Caco-2 (cell line): ENCODE data around the gene SH2D4B. TPM values are rescaled to one million over a fixed set of nuclear protein-coding genes. Genes with fewer than 3 reads are reported as not detected.

Experiments used
- BruUV-seq: library from RNA; stranded (reverse); fragments of 400-500 nt; replicated peaks from 2 replicates; lab custom pipeline; 2021; lab: Mats Ljungman, UMichigan
- CTCF ChIA-PET: fragments of 300-600 bp; sonication (Branson Sonifier 250); formaldehyde crosslinking; loops from one replicate; lab custom pipeline; 2022; ENCODE audit warnings: antibody characterized with exemption; lab: Charles Lee
- POLR2A ChIA-PET: fragments of 300-600 bp; sonication (Branson Sonifier 250); formaldehyde crosslinking; loops from one replicate; lab custom pipeline; 2022; ENCODE audit warnings: antibody characterized with exemption; lab: Charles Lee
- DNase-seq, 2 experiments: peaks; one replicate each; pipeline versions ENCODE4 v3.0.0 to v3.0.0-alpha.2; 2020 to 2022
- H3K27me3 ChIP-seq: replicated peaks from 2 replicates; pipeline ENCODE4 v1.6.0; 2011; ENCODE audit warnings: low read length; ENCODE audit not compliant: control insufficient read depth, insufficient read depth
- H3K36me3 ChIP-seq: 2 replicates; pipeline ENCODE4 v1.5.1; 2011; ENCODE audit warnings: low read length; ENCODE audit not compliant: control insufficient read depth, insufficient read depth
- H3K4me1 ChIP-seq: fragments of 250-450 bp; sonication (Bioruptor Pico); 2 replicates; pipeline ENCODE4 v1.5.1; 2020; ENCODE audit warnings: mild to moderate bottlenecking
- H3K4me3 ChIP-seq: 2 replicates; pipeline ENCODE4 v1.5.1; 2011; ENCODE audit warnings: low read depth, mild to moderate bottlenecking, control low read depth, low read length
- H3K9me3 ChIP-seq: fragments of 250-450 bp; sonication (Bioruptor Pico); 2 replicates; pipeline ENCODE4 v1.5.1; 2020; ENCODE audit warnings: mild to moderate bottlenecking, moderate library complexity
- H3K27ac Mint-ChIP-seq: one replicate; pipeline ENCODE4 v1.8.0; 2022; ENCODE audit warnings: mixed read lengths; ENCODE audit not compliant: unreplicated experiment
- H3K27me3 Mint-ChIP-seq: one replicate; pipeline ENCODE4 v1.8.0; 2022; ENCODE audit warnings: mixed read lengths; ENCODE audit not compliant: insufficient read depth, unreplicated experiment
- H3K36me3 Mint-ChIP-seq: one replicate; pipeline ENCODE4 v1.8.0; 2022; ENCODE audit warnings: mild to moderate bottlenecking, mixed read lengths; ENCODE audit not compliant: insufficient read depth, unreplicated experiment
- H3K4me1 Mint-ChIP-seq: one replicate; pipeline ENCODE4 v1.8.0; 2022; ENCODE audit warnings: low read depth, mixed read lengths; ENCODE audit not compliant: unreplicated experiment
- H3K4me3 Mint-ChIP-seq: one replicate; pipeline ENCODE4 v1.8.0; 2022; ENCODE audit warnings: mild to moderate bottlenecking, moderate library complexity, mixed read lengths; ENCODE audit not compliant: unreplicated experiment
- H3K9me3 Mint-ChIP-seq: one replicate; pipeline ENCODE4 v1.8.0; 2022; ENCODE audit warnings: mixed read lengths; ENCODE audit not compliant: unreplicated experiment
- CTCF ChIP-seq, 2 experiments: fragments of 200-600 bp in 1 of 2; IDR thresholded peaks; 1 replicate in 1 of 2; 2 replicates in 1 of 2; pipeline versions ENCODE4 v1.5.1 to v1.8.0; 2011 to 2022; ENCODE audit warnings: antibody characterized with exemption in 1 of 2, control low read depth in 1 of 2, inconsistent platforms in 1 of 2, low read depth in 1 of 2, low read length in 1 of 2, mild to moderate bottlenecking in 1 of 2, moderate library complexity in 1 of 2; ENCODE audit not compliant: insufficient read depth in 1 of 2, severe bottlenecking in 1 of 2, unreplicated experiment in 1 of 2
- intact Hi-C: fragments of 100-400 bp; cut with micrococcal nuclease; formaldehyde crosslinking; loops from one replicate; pipeline ENCODE4 v1.10.0; 2022; ENCODE audit not compliant: unreplicated experiment
- total RNA-seq: library from RNA; stranded (reverse); gene quantifications from 2 replicates; pipeline ENCODE4 v1.2.3, GENCODE V29; 2022

SH2D4B gene
- total RNA-seq, 1 experiment from 2014 or later: 0.23 TPM

DNA sequence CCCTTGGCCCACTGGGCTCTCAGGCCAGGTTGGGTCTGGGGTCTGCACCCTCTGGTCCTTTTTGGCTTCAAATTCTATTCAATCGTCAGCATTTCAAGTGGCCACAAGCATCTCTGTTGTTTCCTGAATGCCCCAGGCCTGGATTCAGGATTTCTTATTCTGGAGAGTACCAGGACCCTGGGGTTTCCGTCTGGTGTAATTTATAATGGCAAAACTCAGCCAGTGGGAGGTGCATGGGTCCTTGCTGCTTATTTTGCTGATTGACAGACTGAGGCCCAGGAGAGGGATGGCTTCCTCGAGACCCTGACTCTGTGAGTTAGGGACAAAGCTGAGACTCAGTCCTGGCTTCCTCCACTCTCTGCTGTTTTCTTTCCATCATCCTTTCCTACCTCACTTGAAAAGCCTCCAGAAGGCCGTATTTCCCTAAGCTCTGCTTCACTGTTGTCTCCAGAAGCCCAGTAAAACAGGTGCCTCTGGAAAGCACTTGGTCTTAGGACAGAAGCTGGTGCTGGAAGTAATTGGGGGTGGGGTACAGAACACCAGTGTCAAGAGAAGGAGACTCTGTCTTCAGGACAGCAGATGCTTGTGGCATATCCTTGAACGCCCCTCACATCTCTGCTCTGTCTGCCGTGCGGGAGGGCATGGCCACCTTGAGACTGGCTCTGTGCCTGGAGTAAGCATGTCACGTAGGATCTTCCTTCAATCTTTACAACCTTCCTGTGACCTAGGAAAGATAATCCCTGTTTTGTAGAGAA, 39.4 kb upstream of the SH2D4B start:
- Mint-ChIP-seq H3K4me1 (peaks cover 85% of the 10 kb centered on the region), H3K27ac (peak overlapping the region; percentile 87), H3K36me3 (peaks cover 85% of the 10 kb centered on the region), H3K27me3 (no peaks in the 10 kb centered on the region), H3K9me3 (peaks cover 9% of the 10 kb centered on the region), H3K4me3 (peak overlapping the region; percentile 60)
- DNase-seq: no peak
- intact Hi-C loops: no loop called here
- no peak overlapping the region for H3K4me3 ChIP-seq
- BruUV-seq: TSS peak; percentile 82
- CTCF ChIA-PET: interaction anchor here (0.9 to 1.0 kb wide), 4 partner anchors 37 to 164 kb away, joined by 3 to 4 read pairs (median 4); no protein-coding TSS in a partner anchor
- no peak for TF ChIP-seq CTCF (IDR thresholded peaks at IDR 0.05; ENCODE audit: insufficient read depth in 1 of 2, low read depth in 1 of 2, low read length in 1 of 2, severe bottlenecking in 1 of 2, unreplicated experiment in 1 of 2)
- no peaks in the 10 kb centered on the region for H3K27me3 ChIP-seq
- POLR2A ChIA-PET: interaction anchor here (1.0 kb wide), 1 partner anchor 37 kb away, joined by 3 read pairs; no protein-coding TSS in a partner anchor
- peaks cover 5% of the 10 kb centered on the region; the same call in 1 of the 2 replicates for H3K9me3 ChIP-seq
- H3K36me3 ChIP-seq: peaks cover 2% of the 10 kb centered on the region
- H3K4me1 ChIP-seq: peaks cover 93% of the 10 kb centered on the region

GRCh38 chr10:80498833-80499741, 38.6 kb upstream of the SH2D4B start:
- peak overlapping the region; percentile 87 for H3K27ac Mint-ChIP-seq
- H3K9me3 Mint-ChIP-seq: peaks cover 9% of the 10 kb centered on the region
- H3K36me3 Mint-ChIP-seq: peaks cover 85% of the 10 kb centered on the region
- peaks cover 94% of the 10 kb centered on the region for H3K4me1 ChIP-seq
- peaks cover 86% of the 10 kb centered on the region for H3K4me1 Mint-ChIP-seq
- H3K4me3 Mint-ChIP-seq: peak overlapping the region; percentile 60
- no peak for TF ChIP-seq CTCF (IDR thresholded peaks at IDR 0.05; ENCODE audit: insufficient read depth in 1 of 2, low read depth in 1 of 2, low read length in 1 of 2, severe bottlenecking in 1 of 2, unreplicated experiment in 1 of 2)
- peaks cover 2% of the 10 kb centered on the region for H3K36me3 ChIP-seq
- POLR2A ChIA-PET: interaction anchor here (0.6 to 1.0 kb wide), 3 partner anchors 38 to 91 kb away, joined by 3 to 8 read pairs (median 3); no protein-coding TSS in a partner anchor
- intact Hi-C loops: no loop called here
- peak; percentile 86 to 91 for DNase-seq
- H3K27me3 Mint-ChIP-seq: no peaks in the 10 kb centered on the region
- peaks cover 5% of the 10 kb centered on the region; the same call in 1 of the 2 replicates for H3K9me3 ChIP-seq
- no TSS peak for BruUV-seq
- H3K27me3 ChIP-seq: no peaks in the 10 kb centered on the region
- no peak overlapping the region for H3K4me3 ChIP-seq
- CTCF ChIA-PET: interaction anchor here (0.6 to 1.0 kb wide), 6 partner anchors 37 to 164 kb away, joined by 3 to 6 read pairs (median 4); no protein-coding TSS in a partner anchor
